GM12874 (cell line): ENCODE results near the gene IGF2BP2.

ENCODE experiments used
- CTCF ChIP-seq: IDR thresholded peaks from 2 replicates; pipeline ENCODE4 v1.5.1; 2011; ENCODE audit warnings: low read depth, mild to moderate bottlenecking, control low read depth, low read length, moderate library complexity; ENCODE audit not compliant: insufficient read depth

IGF2BP2 gene

GRCh38 chr3:185823078-185824044 is 1.5 kb downstream of the IGF2BP2 start:
- no peak for TF ChIP-seq CTCF

- no peak for TF ChIP-seq CTCF
These were observed 2.4 kb downstream of the IGF2BP2 start for GRCh38 chr3:185822221-185823000.

- TF ChIP-seq CTCF, result no peak
These were observed 3.7 kb downstream of the IGF2BP2 start for GRCh38 chr3:185820973-185821758.

- TF ChIP-seq CTCF, result no peak
These were observed 6.5 kb downstream of the IGF2BP2 start for GRCh38 chr3:185818267-185818875.

GRCh38 chr3:185815391-185816282 is 9.2 kb downstream of the IGF2BP2 start:
- TF ChIP-seq CTCF, result no peak

GRCh38 chr3:185813691-185814215 is 11.1 kb downstream of the IGF2BP2 start:
- no peak for TF ChIP-seq CTCF
